ENCODE data around the gene SLC35F3. TPM values are rescaled to one million over a fixed set of nuclear protein-coding genes. Genes with fewer than 3 reads are reported as not detected.
"Not testable (repeated sequence)": the region's sequence is repeated elsewhere in the genome, so short reads cannot be mapped to it uniquely, and the experiment has no call there.

Gene SLC35F3
- total RNA-seq, 2 donors from 2014 or later: 0.13 TPM; not detected in 1

DNA sequence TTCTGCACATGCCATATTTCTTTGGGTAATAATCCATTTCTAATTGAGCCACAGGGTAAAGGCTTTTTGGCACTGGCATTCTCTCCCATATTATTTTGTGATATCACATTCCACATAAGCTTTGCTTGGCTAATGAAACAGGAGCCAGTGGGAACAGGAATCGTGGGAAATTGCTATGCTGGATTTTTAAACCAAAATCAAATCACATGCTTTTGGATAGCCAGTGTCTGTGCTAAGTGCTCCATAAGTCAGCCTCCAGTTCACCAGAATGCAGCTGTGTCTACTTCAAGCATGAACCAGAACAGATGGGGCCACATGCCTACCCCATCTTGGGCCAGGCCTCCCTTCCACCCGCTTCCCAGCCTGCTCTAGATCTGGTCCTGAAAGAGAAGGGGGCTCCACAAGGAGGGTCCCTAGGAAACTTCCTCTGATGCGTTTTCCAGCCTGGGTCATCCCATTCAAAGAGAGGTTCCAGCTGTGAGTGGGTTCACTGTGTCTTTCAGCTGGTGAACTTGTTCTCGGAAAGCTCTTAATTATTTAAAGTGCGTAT lies 337.5 kb downstream of the SLC35F3 start:
- Histone ChIP-seq H3K36me3 (no peaks in the 10 kb centered on the region), H3K9ac (ENCODE audit: low read depth in 2 of 2, low read length in 2 of 2) (no peak overlapping the region), H3K4me3 (no peak overlapping the region), H3K4me1 (no peaks in the 10 kb centered on the region), H3K27ac (no peak overlapping the region), H3K27me3 (no peaks in the 10 kb centered on the region), H3K9me3 (no peaks in the 10 kb centered on the region)
- no peak for DNase-seq
- intact Hi-C loops (cut with DNase I): no loop called here
- TF ChIP-seq, protein P1, sequence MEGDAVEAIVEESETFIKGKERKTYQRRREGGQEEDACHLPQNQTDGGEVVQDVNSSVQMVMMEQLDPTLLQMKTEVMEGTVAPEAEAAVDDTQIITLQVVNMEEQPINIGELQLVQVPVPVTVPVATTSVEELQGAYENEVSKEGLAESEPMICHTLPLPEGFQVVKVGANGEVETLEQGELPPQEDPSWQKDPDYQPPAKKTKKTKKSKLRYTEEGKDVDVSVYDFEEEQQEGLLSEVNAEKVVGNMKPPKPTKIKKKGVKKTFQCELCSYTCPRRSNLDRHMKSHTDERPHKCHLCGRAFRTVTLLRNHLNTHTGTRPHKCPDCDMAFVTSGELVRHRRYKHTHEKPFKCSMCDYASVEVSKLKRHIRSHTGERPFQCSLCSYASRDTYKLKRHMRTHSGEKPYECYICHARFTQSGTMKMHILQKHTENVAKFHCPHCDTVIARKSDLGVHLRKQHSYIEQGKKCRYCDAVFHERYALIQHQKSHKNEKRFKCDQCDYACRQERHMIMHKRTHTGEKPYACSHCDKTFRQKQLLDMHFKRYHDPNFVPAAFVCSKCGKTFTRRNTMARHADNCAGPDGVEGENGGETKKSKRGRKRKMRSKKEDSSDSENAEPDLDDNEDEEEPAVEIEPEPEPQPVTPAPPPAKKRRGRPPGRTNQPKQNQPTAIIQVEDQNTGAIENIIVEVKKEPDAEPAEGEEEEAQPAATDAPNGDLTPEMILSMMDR (IDR thresholded peaks at IDR 0.05): no peak

DNA sequence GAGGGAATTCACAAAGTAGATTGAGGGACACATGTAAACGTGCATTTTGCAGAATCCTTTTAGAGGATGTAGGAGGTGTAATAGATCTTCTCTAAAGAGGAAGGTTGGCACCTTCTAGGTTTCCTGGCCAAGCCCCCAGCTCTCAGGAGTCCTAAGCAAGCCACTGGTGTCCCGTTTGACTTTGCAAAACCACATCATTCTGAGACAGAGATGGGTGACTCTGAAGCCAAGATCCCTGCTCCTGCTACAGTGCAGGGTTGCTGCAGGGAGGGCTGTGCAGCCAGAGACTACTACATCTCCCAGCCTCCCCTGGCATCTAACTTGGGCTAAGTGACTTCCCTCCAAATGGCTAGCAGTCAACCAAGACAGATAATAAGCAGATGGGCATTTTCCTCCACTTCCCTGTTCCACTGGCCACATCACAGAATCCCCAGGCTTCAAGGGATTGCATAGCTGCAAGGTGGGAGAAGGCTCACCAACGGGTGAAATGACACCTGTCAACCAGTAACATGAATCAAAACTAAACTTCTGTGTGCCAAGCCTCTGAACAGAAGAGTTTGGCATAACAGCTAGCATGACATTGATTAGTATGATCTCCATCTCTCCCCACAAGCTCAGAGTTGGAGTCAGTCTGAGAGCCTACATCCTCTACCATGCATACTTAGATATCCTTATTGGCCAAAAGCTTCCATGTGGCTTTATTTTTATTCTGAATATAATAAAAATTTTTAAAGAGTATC lies 339.2 kb downstream of the SLC35F3 start:
- TF ChIP-seq, protein P1 (IDR thresholded peaks at IDR 0.05): no peak
- Histone ChIP-seq H3K27ac (no peak overlapping the region), H3K9ac (ENCODE audit: low read depth in 2 of 2, low read length in 2 of 2) (no peak overlapping the region), H3K27me3 (no peaks in the 10 kb centered on the region), H3K4me1 (no peaks in the 10 kb centered on the region), H3K9me3 (no peaks in the 10 kb centered on the region), H3K4me3 (no peak overlapping the region), H3K36me3 (no peaks in the 10 kb centered on the region)
- no peak for DNase-seq
- intact Hi-C loops (cut with DNase I): no loop called here

DNA sequence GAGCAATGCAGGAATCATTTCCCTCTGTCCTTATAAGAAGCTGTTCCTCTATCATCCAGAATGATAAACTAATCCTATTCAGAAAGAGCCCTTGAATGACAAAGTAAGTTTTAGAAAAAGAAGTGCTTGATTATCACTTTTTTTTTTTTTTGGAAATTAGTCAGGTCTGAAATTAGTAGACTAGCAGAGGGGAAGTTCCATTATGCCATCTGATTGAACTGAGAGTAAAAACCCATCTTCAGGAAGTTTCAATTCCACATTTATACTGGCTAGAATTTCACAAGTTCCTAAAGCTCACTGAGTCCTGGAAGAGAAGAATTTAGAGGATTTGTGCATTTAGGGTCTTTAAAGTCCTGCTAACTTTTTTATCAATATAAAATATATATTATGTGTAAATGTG lies 340.0 kb downstream of the SLC35F3 start:
- H3K9ac ChIP-seq (ENCODE audit: low read depth in 2 of 2, low read length in 2 of 2): no peak overlapping the region
- no peaks in the 10 kb centered on the region for H3K9me3 ChIP-seq
- H3K4me1 ChIP-seq: no peaks in the 10 kb centered on the region
- TF ChIP-seq, protein P1 (IDR thresholded peaks at IDR 0.05): no peak
- H3K27me3 ChIP-seq: no peaks in the 10 kb centered on the region
- no peak for DNase-seq
- intact Hi-C loops (cut with DNase I): no loop called here
- no peak overlapping the region for H3K27ac ChIP-seq
- no peak overlapping the region for H3K4me3 ChIP-seq
- H3K36me3 ChIP-seq: no peaks in the 10 kb centered on the region

DNA sequence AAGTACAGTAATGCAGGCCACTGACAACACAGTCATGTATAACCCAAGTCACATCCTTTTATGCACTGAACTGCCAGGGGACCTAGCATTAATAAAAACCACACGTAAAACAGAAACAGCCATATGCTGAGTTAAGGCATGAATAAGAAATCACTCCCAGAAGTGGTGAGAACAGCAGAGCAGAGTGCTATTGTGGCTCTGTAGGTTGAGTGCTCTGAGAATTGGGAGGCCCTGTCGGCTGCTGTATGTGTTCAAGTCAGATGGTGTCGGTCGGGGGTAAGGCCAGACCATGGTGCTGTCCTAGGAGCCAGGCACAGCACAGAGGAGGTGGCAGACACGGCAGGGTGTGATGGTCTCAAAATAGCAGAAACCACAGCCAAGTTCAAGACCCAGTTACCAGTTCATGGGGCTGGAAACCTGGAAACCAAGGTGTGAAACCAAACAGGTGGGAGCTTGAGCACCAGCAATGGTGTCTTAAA lies 342.2 kb downstream of the SLC35F3 start:
- no peak overlapping the region for H3K4me3 ChIP-seq
- no peak overlapping the region for H3K27ac ChIP-seq
- no peak for DNase-seq
- no peaks in the 10 kb centered on the region for H3K27me3 ChIP-seq
- H3K4me1 ChIP-seq: no peaks in the 10 kb centered on the region
- no peaks in the 10 kb centered on the region for H3K9me3 ChIP-seq
- intact Hi-C loops (cut with DNase I): no loop called here
- TF ChIP-seq, protein P1 (IDR thresholded peaks at IDR 0.05): no peak
- H3K9ac ChIP-seq (ENCODE audit: low read depth in 2 of 2, low read length in 2 of 2): no peak overlapping the region
- H3K36me3 ChIP-seq: no peaks in the 10 kb centered on the region

DNA sequence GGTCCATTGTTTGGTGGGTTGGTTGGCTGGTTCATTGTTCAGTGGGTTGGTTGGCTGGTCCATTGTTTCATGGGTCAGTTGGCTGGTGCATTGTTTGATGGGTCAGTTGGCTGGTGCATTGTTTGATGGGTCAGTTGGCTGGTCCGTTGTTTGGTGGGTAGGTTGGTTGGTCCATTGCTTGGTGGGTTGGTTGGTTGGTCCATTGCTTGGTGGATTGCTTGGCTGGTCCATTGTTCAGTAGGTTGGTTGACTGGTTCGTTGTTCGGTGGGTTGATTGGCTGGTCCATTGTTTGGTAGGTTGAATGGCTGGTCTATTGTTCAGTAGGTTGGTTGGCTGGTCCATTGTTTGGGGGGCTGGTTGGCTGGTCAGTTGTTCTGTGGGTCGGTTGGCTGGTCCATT lies 343.3 kb downstream of the SLC35F3 start:
- H3K4me3 ChIP-seq; H3K27me3 ChIP-seq; H3K9me3 ChIP-seq; DNase-seq; H3K27ac ChIP-seq; H3K36me3 ChIP-seq; intact Hi-C loops (cut with DNase I); H3K4me1 ChIP-seq; H3K9ac ChIP-seq (ENCODE audit: low read depth in 2 of 2, low read length in 2 of 2): not testable (repeated sequence)

DNA sequence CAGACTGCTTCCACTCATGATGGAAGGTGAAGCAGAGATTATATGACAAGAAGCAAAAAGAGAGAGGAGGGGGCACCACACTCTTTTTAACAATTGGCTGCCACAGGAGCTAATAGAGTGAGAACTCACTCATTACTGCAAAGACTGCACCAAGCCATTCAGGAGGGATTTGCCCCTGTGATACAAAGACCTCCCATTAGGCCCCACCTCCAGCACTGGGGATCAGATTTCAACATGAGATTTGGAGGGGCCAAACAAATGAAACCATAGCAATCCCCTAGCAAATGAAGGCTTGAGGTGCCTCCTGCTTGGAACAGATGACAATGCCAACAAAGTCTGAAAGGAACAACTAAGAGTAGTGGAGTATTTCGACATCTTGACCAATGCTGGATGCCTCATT lies 346.3 kb downstream of the SLC35F3 start:
- intact Hi-C loops (cut with DNase I): no loop called here

More for the DNA sequence above, 346.3 kb downstream of the SLC35F3 start:
- Histone ChIP-seq H3K4me1 (no peaks in the 10 kb centered on the region), H3K9me3 (no peaks in the 10 kb centered on the region), H3K27ac (no peak overlapping the region), H3K4me3 (no peak overlapping the region), H3K27me3 (no peaks in the 10 kb centered on the region), H3K36me3 (no peaks in the 10 kb centered on the region), H3K9ac (ENCODE audit: low read depth in 2 of 2, low read length in 2 of 2) (no peak overlapping the region)
- TF ChIP-seq, protein P1 (IDR thresholded peaks at IDR 0.05): no peak
- DNase-seq: no peak

Data from colonic mucosa (tissue), 4 donors.